SIG-M5 treated with dmso at 0.1 percent for 504 hours (cell line): ENCODE results near the gene CFAP68.
A peak's percentile ranks its signal among the peaks of the same experiment; 100 is the strongest.

Source experiments
- DNase-seq: peaks from one replicate; lab custom pipeline; 2025; ENCODE audit not compliant: unreplicated experiment; lab: John Stamatoyannopoulos, UW

CFAP68 gene, protein sequence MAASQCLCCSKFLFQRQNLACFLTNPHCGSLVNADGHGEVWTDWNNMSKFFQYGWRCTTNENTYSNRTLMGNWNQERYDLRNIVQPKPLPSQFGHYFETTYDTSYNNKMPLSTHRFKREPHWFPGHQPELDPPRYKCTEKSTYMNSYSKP

DNA sequence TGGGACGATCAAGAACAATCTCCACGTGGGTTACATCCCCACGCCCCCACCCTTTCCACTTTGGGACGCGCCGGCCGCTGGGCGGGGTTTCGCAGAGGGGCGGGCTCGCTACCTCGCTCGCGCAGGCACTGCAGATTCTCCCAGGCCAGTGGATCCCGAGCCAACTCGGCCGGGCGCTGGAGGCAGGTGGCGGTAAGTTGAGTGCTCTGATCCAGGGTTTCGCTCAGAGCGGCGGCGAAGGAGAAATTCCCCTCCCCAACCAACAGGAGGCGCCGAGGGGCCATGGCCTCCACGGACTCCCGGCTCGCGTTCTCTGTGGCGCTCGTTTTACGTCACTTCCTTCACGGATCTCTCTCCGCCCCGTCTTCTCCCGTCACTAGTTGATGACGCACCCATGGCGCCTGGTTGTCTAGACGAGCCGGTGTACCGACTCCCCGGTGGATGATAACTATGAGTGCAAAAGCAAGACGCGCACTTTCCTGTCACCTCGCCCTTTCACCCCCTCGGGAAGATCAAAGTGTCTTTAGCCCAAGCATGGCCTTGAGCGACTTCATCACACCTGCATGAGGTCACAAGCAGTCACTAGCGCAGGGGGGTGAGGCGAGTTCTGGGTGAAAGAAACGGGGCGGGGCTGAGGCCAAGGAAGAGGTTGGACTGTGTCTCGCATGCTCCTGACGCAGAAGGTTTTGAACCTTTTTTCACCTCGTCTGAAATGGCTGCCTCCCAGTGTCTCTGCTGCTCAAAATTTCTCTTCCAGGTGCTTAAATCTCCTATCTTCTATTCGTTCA, at the start of gene CFAP68, which contains the start of gene FDXACB1:
CFAP68 (plus strand) TSS at position 693 of the 788 bp plus-strand sequence; CDS start at position 713, 20 bp downstream.
FDXACB1 (minus strand) TSS at position 317 of the 788 bp plus-strand sequence; CDS start at position 284, 33 bp downstream.
- DNase-seq, result peak; percentile 94

DNA sequence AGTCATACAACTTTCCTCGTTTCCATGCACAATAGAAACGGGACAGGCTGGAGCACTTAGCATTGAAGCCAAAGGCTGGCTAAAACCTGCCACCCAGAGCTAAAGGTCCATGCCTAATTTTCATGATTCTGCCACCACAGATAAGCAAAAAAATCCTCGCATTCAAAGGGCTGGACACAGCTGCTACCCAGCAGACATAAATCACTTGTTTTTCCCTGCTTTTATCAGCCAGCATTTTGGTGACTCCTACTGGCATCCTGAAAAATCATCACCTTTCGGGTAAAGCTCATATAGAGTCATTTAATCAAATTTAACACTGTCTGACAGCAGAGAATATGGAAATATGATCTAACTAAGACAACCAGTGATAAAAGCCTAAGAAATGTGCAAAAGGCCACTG, 45.8 kb upstream of the CFAP68 start:
- DNase-seq, result no peak

DNA sequence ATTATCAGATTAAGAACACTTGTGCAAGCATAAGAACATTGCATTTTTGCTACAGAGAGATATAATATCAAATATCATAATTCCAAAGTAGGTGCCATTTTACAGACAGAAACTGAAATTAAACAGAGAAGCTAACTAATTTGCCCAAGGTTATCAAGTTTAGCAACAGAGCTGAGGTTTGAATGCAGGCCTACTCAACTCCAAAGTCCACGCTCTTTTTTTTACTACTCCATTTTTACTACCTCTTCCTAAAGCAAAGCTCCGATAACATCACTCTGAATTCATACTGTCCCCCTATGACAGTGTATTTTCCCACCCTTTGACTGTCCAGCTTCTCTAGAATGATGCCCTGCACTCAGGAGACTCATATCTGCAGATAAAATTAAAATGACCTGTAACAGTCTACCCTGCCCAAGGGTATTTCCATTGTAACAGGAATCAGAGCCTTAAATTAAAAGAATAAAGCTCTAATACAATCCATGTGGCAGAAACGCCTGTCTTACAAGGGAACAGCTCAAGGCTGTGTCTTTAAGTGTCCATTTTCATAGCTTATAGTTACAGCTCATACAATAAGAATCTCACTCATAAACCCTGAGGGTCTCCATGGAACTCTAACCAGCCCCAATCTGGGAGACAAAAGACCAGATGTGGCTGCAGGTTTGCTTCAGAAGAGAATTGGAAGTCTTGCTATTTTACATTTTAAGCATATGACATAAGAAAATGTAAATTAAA, 44.7 kb upstream of the CFAP68 start:
- DNase-seq, result no peak

DNA sequence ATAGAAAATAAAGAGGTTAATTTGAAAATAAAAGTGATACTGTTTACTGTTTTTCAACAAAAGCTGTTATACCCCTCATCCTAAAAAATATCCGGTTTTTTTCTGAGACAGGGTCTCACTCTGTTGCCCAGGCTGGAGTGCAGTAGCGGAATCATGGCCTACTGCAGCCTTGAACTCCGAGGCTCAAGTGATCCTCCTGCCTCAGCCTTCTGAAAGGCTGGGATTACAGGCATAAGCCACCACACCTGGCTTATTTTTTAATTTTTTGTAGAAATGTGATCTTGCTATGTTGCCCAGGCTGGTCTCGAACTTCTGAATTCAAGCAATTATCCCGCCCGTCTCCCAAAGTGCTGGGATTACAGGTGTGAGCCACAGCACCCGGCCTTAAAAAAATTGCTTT, 43.7 kb upstream of the CFAP68 start:
- DNase-seq, result no peak

DNA sequence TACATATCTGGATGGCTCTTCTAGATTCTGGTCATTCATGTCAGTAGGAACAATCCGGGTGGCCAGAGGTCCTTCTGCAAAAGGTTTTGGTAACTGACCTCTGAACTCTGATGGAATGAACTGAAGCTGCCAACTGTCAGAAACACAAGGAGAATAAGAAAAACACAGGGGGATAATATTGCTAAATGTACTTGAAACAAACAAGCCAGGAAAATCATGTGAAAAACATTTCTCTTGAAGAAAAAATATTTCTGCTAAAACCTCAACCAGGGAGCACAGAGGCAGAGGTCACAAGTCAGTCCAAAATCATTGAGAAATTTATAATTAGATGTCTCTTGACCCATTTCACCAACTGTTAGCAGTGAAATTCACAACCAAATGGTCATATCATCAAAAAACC, 43.2 kb upstream of the CFAP68 start:
- DNase-seq, result no peak

DNA sequence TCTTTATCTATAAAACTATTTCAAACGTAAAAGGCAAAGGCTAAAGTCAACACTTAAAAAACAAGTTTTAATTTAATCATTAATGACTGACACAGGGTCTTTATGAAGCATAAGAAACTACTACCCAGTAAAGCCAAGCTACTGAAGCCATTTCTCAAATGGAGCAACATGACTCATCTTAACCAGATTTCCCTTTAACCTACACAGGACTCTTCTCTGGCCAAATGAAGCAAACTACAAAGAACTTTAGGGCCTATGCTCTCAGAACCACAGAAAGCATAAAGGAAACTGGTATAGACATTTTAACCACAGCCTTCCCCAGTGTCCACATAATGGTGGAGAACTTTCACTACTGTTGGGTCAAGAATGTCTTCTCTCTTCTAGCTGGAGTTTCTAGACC, 42.6 kb upstream of the CFAP68 start:
- no peak for DNase-seq

DNA sequence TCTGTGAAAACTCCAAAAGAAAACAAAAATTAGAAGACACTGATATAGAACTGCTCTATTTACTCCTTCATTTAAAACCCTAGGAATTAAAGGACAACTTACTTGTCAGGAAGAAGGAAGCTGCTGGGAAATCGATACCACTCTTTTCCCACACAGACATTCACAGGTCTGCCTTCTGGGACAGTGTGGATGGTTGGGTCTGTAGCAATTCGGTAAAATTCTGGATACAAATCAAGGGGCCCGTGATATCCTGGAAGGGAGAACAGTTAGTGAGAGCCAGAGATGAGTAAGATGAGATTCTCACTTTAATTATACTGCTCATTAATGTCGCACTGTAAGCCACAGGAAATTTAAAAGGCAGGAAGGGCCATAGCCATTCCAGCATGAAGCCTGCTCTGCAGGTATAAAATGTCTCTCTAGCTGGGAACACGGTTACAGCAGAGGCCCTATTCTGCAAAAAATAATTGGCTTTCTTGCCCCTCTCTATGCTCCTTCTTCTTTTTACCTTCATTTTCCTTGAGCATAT, 41.9 kb upstream of the CFAP68 start:
- DNase-seq, result no peak

DNA sequence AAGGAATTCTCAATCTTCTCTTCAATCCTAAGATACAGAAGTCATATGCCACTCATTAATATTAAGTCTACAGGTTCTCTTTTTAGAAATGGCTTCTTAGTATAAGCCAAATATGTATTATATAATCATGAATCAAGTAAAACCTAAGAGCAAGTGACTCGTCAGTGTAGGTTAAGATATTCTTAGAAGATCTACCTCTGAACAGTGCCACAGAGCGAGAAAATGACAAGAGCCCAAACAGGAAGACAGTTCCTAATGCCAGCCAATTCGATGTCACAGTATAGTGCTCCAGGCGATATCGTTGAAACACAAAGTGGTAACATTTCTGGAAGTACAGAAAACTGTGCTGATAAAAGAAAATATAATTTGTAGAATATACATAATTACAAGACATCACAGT, 41.3 kb upstream of the CFAP68 start:
- DNase-seq, result no peak

DNA sequence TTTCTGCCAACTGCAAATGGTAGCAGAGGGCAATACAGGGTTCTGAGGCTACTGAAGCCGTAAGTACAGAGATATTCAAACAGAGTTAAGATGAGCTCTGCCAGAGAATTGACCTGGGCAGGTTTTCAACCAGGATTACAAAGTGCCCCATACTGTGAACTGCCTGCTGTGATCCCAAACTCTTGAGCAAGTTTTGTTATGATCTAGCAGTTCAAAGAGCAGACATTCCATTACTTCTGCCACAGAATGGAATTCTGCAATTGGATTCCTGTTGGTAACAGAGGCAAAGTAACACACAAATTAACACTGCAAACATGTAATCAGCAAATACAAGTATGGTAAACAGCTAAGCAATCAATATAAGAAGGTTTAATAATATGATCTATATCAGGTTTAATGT, 39.2 kb upstream of the CFAP68 start:
- no peak for DNase-seq

DNA sequence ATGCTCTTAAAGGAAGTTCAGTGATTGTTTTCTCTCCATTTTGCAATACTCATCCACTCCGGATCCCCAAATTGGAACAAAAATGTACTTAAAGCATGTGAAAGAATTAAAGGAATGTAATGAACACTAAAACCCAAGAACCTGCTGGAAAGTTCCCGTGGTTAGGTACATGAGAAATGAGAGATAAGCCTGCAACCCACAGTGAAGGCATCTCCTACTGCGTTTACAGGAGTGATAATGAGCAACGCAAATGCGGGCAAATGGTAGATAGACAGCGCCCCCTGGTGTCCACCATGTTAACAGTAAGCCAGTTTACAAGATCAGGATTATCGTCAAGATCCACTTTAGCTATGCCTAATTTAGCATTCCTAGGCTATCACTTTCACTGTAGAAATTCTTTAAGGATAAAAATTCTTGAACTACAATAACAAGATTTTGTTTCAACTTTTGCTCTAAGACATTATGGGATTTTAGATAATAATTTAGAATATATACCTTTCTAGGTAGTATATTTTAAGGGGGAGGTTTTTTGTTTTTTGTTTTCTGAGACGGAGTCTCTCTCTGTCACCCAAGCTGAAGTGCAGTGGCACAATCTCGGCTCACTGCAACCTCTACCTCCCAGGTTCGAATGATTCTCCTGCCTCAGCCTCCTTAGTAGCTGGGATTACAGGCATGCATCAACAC, 37.8 kb upstream of the CFAP68 start:
- peak; percentile 65 for DNase-seq

DNA sequence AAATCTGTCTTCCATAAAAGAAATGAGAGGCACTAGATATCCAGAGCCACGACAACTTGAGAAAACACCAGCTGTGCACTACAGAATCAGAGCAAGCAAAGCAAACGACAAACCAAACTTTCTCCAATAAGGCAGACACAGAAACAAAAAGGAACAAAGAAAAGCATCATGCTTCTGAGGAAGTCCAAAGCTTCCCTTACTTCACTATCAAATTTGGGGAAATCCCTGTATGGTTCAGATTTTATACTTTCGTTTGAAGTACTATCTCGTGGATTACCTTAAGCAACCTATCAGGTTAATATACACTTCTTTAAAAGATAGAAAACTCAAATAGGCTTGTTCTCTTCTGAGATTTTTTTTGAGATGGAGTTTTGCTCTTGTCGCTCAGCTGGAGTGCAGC, 35.7 kb upstream of the CFAP68 start:
- DNase-seq, result no peak

DNA sequence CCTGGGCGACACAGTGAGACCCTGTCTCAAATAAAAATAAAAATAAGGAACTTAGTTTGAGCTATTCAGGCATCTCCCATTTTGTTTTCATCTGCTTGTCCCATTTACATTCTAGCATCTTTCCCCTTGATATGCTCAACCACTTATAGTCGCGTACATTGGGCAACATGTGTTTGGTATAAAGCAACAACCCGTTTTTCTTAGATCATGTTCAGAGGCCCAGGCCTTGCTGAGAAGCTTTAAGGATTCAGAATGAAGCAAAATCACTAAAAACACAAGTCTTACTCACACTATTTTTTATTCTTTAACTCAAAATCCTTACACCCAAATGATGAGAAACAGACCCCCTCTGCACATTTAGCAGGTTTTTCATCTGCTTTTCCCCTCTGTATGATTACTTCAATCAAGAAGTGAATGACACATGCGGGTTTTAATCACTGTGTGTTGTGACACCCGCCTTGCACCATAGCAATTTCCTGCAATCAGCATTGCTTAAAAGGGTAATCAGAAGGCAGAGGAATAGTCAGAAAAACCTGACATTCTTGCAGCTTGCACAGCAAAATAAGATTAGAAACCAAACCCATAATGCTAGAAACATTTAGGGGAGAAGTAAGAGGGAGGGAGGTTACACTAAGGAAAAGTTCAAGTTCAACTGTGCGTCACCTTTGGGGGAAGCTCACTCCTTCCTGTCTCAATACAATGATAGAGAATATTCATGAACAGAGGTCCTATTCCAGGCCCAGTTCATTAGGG, 33.9 kb upstream of the CFAP68 start:
- DNase-seq, result peak; percentile 82

DNA sequence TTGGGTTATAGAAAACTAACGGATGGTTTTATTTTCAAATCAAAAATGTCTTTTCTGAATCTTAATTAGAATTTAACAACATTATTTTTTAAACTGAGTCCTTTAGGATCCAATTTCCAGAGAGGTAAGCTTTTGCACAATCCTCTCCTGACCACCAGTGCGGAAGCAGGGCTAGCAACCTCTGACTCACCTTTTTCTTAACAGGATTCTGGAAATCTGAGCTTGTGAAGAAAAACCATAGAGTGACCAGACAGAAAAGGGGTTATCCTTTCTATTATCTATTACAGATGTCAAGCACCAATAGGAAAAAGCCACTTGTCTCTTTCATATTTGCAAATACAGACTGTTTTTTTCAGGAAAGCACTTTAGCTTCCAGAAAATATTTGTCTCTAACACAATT, 33.3 kb upstream of the CFAP68 start:
- DNase-seq, result no peak

DNA sequence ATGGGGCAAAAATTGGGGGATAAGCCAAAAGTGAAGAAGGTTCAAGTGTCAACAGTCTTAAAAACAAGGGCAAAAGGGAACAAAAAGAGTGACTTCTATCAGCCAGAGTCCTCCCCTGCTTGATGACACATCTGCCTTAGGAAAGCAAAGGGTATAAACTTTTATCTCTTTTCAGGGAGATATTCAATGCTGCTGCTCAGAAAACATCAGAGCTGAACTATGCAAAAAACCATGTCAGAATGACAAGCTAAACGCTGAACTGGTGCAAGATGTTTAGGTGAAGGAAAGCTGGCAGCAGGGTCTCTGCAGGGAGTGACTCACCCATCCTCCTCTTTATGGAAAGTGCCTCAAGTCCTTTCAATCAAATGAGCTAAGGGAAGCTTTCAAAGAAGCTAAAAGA, 32.7 kb upstream of the CFAP68 start:
- no peak for DNase-seq

DNA sequence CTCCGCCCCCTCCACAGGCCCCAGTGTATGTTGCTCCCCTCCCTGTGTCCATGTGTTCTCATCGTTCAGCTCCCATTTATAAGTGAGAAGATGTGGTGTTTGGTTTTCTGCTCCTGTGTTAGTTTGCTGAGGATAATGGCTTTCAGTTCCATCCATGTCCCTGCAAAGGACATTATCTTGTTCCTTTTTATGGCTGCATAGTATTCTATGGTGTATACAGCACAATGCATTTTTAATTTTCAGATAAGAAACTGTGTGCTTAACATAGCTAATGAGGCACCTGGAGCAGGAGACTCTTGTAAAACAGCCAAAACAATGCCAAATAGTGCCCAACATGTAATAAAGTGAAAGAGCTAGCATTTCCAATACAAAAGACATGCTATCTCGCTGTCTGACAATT, 29.7 kb upstream of the CFAP68 start:
- no peak for DNase-seq

DNA sequence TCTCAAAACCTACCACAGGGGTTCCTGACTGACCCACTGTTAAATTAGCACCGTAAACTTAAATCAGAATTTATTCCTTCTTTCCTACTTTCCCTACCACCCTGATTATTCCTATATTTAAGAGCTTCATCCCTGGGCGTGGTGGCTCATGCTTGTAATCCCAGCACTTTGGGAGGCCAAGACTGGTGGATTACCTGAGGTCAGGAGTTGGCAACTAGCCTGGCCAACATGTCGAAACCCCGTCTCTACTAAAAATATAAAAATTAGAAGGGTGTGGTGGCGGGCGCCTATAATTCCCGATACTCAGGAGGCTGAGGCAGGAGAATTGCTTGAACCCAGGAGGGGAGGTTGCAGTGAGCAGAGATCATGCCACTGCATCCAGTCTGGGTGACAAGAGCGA, 28.3 kb upstream of the CFAP68 start:
- DNase-seq, result no peak

DNA sequence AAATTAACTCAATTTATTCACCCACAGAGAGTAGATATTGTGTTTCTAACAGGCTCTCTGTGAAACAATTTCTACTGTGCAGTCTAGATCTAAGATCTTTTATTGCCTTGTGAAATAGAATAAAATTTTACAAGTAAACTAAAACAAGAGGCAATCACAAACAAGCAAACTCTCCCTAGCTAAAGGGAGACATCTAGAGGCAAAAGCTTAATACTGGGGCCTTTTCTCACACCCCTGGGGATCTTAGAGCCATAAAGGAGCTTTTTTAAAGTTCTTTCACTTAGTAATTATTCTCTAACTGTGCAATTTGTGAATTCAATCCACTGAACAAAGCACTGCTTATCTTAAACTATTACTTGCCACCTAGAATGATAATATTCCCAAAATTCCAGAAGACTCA, 27.7 kb upstream of the CFAP68 start:
- DNase-seq, result peak; percentile 15

DNA sequence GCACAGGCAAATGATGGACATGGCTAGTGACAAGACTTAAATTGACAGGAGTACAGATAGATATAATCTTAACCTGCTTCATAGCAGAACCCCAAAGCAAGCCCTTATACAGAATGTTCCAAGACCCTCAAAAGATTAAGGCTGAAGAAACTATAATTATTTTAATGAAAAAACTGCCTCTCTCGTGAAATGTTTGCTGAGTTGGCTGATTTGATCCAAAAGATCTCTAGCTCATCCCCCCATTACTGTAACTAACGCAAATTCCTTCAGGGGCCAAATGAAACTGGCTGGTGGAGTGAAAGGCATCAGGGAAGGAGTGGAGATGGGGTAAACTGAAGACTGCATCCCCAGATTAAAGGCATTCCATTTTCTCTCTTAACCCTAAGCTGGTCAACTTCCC, 27.2 kb upstream of the CFAP68 start:
- no peak for DNase-seq

DNA sequence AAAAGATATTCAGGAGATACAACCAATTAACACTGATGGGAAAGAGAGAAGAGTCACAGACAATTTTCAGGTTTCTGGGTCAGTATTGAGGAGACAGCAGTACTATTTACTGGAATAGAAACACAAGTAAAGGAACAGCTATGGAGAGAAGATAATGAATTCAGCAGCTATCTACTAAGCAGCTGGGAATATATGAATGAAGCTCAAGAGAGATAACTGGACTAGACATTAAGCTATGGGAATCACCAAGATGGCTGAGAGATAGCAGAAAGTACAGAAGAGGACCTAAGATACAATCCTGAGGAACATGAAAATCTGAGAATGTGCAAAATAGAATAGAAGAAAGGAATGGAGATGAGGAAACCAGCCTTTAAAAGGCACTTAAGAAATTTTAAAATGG, 23.8 kb upstream of the CFAP68 start:
- no peak for DNase-seq

DNA sequence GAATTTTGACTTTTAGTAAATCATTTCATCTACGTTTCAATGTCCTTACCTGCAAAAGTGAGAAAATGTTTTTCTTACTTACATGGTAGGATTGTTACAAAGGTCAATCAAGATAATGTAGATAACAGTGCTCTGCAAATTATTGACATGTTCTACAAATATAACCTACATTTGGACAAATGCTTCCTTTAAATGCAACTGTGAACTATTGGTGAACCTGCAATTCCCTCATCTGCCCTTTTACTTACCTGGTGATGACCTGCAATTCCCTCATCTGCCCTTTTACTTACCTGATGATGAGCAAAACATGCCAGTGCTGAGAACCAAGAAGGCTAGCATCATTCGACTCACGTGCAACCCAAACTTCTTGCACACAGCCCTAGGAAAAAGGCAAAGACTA, 19.1 kb upstream of the CFAP68 start:
- no peak for DNase-seq

DNA sequence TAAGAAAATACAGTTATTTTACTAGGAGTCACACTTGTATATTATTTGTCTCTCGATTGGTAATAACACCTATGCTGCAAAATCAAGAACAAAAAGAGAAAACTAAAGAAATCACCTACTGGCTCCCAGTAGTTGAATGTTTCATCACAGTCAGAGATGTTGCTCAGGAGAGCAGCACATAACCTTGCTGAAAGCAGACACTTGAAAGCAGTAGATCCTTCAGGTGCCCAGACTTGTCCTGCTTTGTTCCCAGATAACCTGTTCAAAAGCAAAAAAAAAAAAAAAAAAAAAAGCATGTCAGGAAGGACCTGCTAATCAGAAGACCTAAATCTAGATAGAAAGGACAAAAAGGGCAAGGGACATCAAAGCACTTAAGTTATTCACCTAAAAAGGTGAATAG, 9.2 kb upstream of the CFAP68 start:
- DNase-seq, result no peak
